BLaER1 treated with 17β-estradiol and CSF1 and Interleukin-3, amounts not matched to agents 10 nM and 100 nM (cell line): Measurements from ENCODE around the gene SH2D4B.
A peak's percentile ranks its signal among the peaks of the same experiment; 100 is the strongest.

ENCODE experiments used
- H3K27ac ChIP-seq, 11 experiments: shearing (Covaris generic); formaldehyde crosslinking; 2 replicates each; pipeline ENCODE4 v1.8.1; 2022
- H3K27me3 ChIP-seq, 11 experiments: shearing (Covaris generic); formaldehyde crosslinking; 2 replicates each; pipeline ENCODE4 v1.8.1; 2022
- H3K36me3 ChIP-seq, 11 experiments: shearing (Covaris generic); formaldehyde crosslinking; 2 replicates each; pipeline ENCODE4 v1.8.1; 2022
- H3K4me1 ChIP-seq, 10 experiments: shearing (Covaris generic); formaldehyde crosslinking; 2 replicates each; pipeline ENCODE4 v1.8.1; 2022
- H3K4me2 ChIP-seq, 11 experiments: shearing (Covaris generic); formaldehyde crosslinking; 2 replicates each; pipeline ENCODE4 v1.8.1; 2022
- H3K4me3 ChIP-seq, 10 experiments: shearing (Covaris generic); formaldehyde crosslinking; 2 replicates each; pipeline ENCODE4 v1.8.1; 2022
- H3K9ac ChIP-seq, 11 experiments: shearing (Covaris generic); formaldehyde crosslinking; 2 replicates each; pipeline ENCODE4 v1.8.1; 2022
- H3K9me3 ChIP-seq, 11 experiments: shearing (Covaris generic); formaldehyde crosslinking; replicated peaks in 1 of 11; 2 replicates each; pipeline ENCODE4 v1.8.1; 2022
- H4K20me1 ChIP-seq, 11 experiments: shearing (Covaris generic); formaldehyde crosslinking; 2 replicates each; pipeline ENCODE4 v1.8.1; 2022
- Cebpa-rat ChIP-seq, 11 experiments: shearing (Covaris generic); IDR thresholded peaks; 2 replicates each; pipeline ENCODE4 v1.8.1; 2022

SH2D4B gene

GRCh38 chr10:80524190-80524909 is 13.4 kb upstream of the SH2D4B start:
- H3K9ac ChIP-seq = peak overlapping the region in 9 of 11 experiments; percentile 9 to 52 (median 27); a peak in 15 of 22 replicates
- H3K36me3 ChIP-seq = peaks cover 23 to 35% (median 29%) of the 10 kb centered on the region in 11 experiments
- H3K4me2 ChIP-seq = peak overlapping the region; percentile 36 to 96 (median 63)
- peaks cover 19 to 70% (median 42%) of the 10 kb centered on the region in 11 experiments; a peak in 21 of 22 replicates for H4K20me1 ChIP-seq
- TF ChIP-seq Cebpa-rat (IDR thresholded peaks at IDR 0.05) = no peak
- H3K27me3 ChIP-seq = no peaks in the 10 kb centered on the region
- H3K9me3 ChIP-seq = no peaks in the 10 kb centered on the region
- no peak overlapping the region for H3K4me3 ChIP-seq
- H3K27ac ChIP-seq = peak overlapping the region in 10 of 11 experiments; percentile 34 to 66 (median 56); a peak in 21 of 22 replicates
- H3K4me1 ChIP-seq = peaks cover 98 to 100% (median 100%) of the 10 kb centered on the region in 10 experiments

- Histone ChIP-seq H3K27ac (peak overlapping the region in 8 of 11 experiments; percentile 14 to 81 (median 50); a peak in 16 of 22 replicates), H3K9me3 (no peaks in the 10 kb centered on the region), H3K4me3 (no peak overlapping the region), H3K9ac (peak overlapping the region in 7 of 11 experiments; percentile 6 to 36 (median 23); a peak in 5 of 22 replicates), H3K4me2 (peak overlapping the region; percentile 66 to 96 (median 84)), H3K36me3 (peaks cover 4 to 18% (median 11%) of the 10 kb centered on the region in 11 experiments; a peak in 21 of 22 replicates), H4K20me1 (peaks cover under 1 to 52% (median 23%) of the 10 kb centered on the region in 11 experiments; a peak in 16 of 22 replicates), H3K4me1 (peaks cover 98 to 100% (median 100%) of the 10 kb centered on the region in 10 experiments), H3K27me3 (no peaks in the 10 kb centered on the region)
- TF ChIP-seq Cebpa-rat (IDR thresholded peaks at IDR 0.05) = no peak
Measured at GRCh38 chr10:80526218-80526617, 11.5 kb upstream of the SH2D4B start.

GRCh38 chr10:80526742-80527141 is 11.0 kb upstream of the SH2D4B start:
- peak overlapping the region; percentile 66 to 96 (median 84) for H3K4me2 ChIP-seq
- peaks cover 0 to 13% (median 6%) of the 10 kb centered on the region in 11 experiments; a peak in 19 of 22 replicates for H3K36me3 ChIP-seq
- no peaks in the 10 kb centered on the region for H3K9me3 ChIP-seq
- peaks cover 0 to 46% (median 20%) of the 10 kb centered on the region in 11 experiments; a peak in 15 of 22 replicates for H4K20me1 ChIP-seq
- H3K27me3 ChIP-seq = no peaks in the 10 kb centered on the region
- no peak overlapping the region for H3K4me3 ChIP-seq
- peak overlapping the region in 9 of 11 experiments; percentile 1 to 81 (median 45); a peak in 15 of 22 replicates for H3K27ac ChIP-seq
- peak overlapping the region in 9 of 11 experiments; percentile 0 to 49 (median 23); a peak in 7 of 22 replicates for H3K9ac ChIP-seq
- no peak for TF ChIP-seq Cebpa-rat (IDR thresholded peaks at IDR 0.05)
- peaks cover 94 to 100% (median 99%) of the 10 kb centered on the region in 10 experiments for H3K4me1 ChIP-seq

GRCh38 chr10:80528185-80528700 is 9.5 kb upstream of the SH2D4B start:
- peak overlapping the region; percentile 66 to 96 (median 84) for H3K4me2 ChIP-seq
- no peaks in the 10 kb centered on the region for H3K9me3 ChIP-seq
- peaks cover 81 to 96% (median 90%) of the 10 kb centered on the region in 10 experiments for H3K4me1 ChIP-seq
- H3K27me3 ChIP-seq = no peaks in the 10 kb centered on the region
- peak overlapping the region in 8 of 11 experiments; percentile 2 to 66 (median 58); a peak in 14 of 22 replicates for H3K9ac ChIP-seq
- TF ChIP-seq Cebpa-rat (IDR thresholded peaks at IDR 0.05) = no peak
- H4K20me1 ChIP-seq = peaks cover 0 to 34% (median 11%) of the 10 kb centered on the region in 11 experiments; a peak in 11 of 22 replicates
- peak overlapping the region in 1 of 10 experiments; percentile 6; a peak in 1 of 20 replicates for H3K4me3 ChIP-seq
- H3K36me3 ChIP-seq = peaks cover 0 to 4% (median 0%) of the 10 kb centered on the region in 11 experiments; a peak in 3 of 22 replicates
- H3K27ac ChIP-seq = peak overlapping the region; percentile 3 to 81 (median 72); a peak in 19 of 22 replicates

- H3K4me3 ChIP-seq = no peak overlapping the region; a peak in 2 of 20 replicates
- peaks cover 0 to 4% (median 0%) of the 10 kb centered on the region in 11 experiments; a peak in 3 of 22 replicates for H3K36me3 ChIP-seq
- H3K27me3 ChIP-seq = no peaks in the 10 kb centered on the region
- peak overlapping the region; percentile 2 to 66 (median 44); a peak in 20 of 22 replicates for H3K9ac ChIP-seq
- peaks cover 75 to 90% (median 83%) of the 10 kb centered on the region in 10 experiments for H3K4me1 ChIP-seq
- no peaks in the 10 kb centered on the region for H3K9me3 ChIP-seq
- TF ChIP-seq Cebpa-rat (IDR thresholded peaks at IDR 0.05) = no peak
- H3K27ac ChIP-seq = peak overlapping the region; percentile 43 to 81 (median 72); a peak in 21 of 22 replicates
- peaks cover 0 to 28% (median 8%) of the 10 kb centered on the region in 11 experiments; a peak in 11 of 22 replicates for H4K20me1 ChIP-seq
- H3K4me2 ChIP-seq = peak overlapping the region; percentile 66 to 96 (median 84)
Measured at GRCh38 chr10:80528901-80529300, 8.8 kb upstream of the SH2D4B start.

- no peaks in the 10 kb centered on the region for H3K9me3 ChIP-seq
- H3K9ac ChIP-seq = peak overlapping the region in 10 of 11 experiments; percentile 16 to 66 (median 51); a peak in 18 of 22 replicates
- H3K4me2 ChIP-seq = peak overlapping the region; percentile 66 to 96 (median 84)
- TF ChIP-seq Cebpa-rat (IDR thresholded peaks at IDR 0.05) = no peak
- H3K4me1 ChIP-seq = peaks cover 68 to 83% (median 76%) of the 10 kb centered on the region in 10 experiments
- peak overlapping the region; percentile 43 to 81 (median 72); a peak in 20 of 22 replicates for H3K27ac ChIP-seq
- H4K20me1 ChIP-seq = peaks cover 0 to 21% (median 1%) of the 10 kb centered on the region in 11 experiments; a peak in 7 of 22 replicates
- peak overlapping the region in 2 of 10 experiments; percentile 4 to 7; a peak in 2 of 20 replicates for H3K4me3 ChIP-seq
- peaks cover 0 to 4% (median 0%) of the 10 kb centered on the region in 11 experiments; a peak in 3 of 22 replicates for H3K36me3 ChIP-seq
- H3K27me3 ChIP-seq = no peaks in the 10 kb centered on the region
Measured at GRCh38 chr10:80529604-80530003, 8.1 kb upstream of the SH2D4B start.

- Histone ChIP-seq H3K9me3 (no peaks in the 10 kb centered on the region), H4K20me1 (peaks cover 0 to 17% (median 0%) of the 10 kb centered on the region in 11 experiments; a peak in 2 of 22 replicates), H3K4me3 (no peak overlapping the region), H3K9ac (peak overlapping the region; percentile 3 to 66 (median 44); a peak in 16 of 22 replicates), H3K4me1 (peaks cover 62 to 77% (median 71%) of the 10 kb centered on the region in 10 experiments), H3K4me2 (peak overlapping the region; percentile 66 to 96 (median 84)), H3K27me3 (no peaks in the 10 kb centered on the region), H3K36me3 (peaks cover 0 to 4% (median 0%) of the 10 kb centered on the region in 11 experiments; a peak in 3 of 22 replicates), H3K27ac (peak overlapping the region in 10 of 11 experiments; percentile 43 to 81 (median 74); a peak in 18 of 22 replicates)
- TF ChIP-seq Cebpa-rat (IDR thresholded peaks at IDR 0.05) = no peak
Measured at GRCh38 chr10:80530251-80530650, 7.5 kb upstream of the SH2D4B start.

GRCh38 chr10:80530816-80531215 is 6.9 kb upstream of the SH2D4B start:
- peak overlapping the region in 10 of 11 experiments; percentile 3 to 81 (median 74); a peak in 15 of 22 replicates for H3K27ac ChIP-seq

More at GRCh38 chr10:80530816-80531215, 6.9 kb upstream of the SH2D4B start:
- Histone ChIP-seq H3K4me1 (peaks cover 60 to 76% (median 69%) of the 10 kb centered on the region in 10 experiments), H3K9ac (peak overlapping the region; percentile 3 to 66 (median 21); a peak in 11 of 22 replicates), H4K20me1 (peaks cover 0 to 12% (median 0%) of the 10 kb centered on the region in 11 experiments; a peak in 2 of 22 replicates), H3K27me3 (no peaks in the 10 kb centered on the region), H3K36me3 (peaks cover 0 to 4% (median 0%) of the 10 kb centered on the region in 11 experiments; a peak in 3 of 22 replicates), H3K4me3 (no peak overlapping the region), H3K4me2 (peak overlapping the region; percentile 66 to 96 (median 84)), H3K9me3 (no peaks in the 10 kb centered on the region)
- no peak for TF ChIP-seq Cebpa-rat (IDR thresholded peaks at IDR 0.05)
